ENCODE measurements around the gene OR51T1. TPM values are rescaled to one million over a fixed set of nuclear protein-coding genes. Genes with fewer than 3 reads are reported as not detected.
A peak's percentile ranks its signal among the peaks of the same experiment; 100 is the strongest.

OR51T1 gene
- total RNA-seq, 1 experiment from 2014 or later, result not detected

GRCh38 chr11:4887591-4887990, 5.9 kb downstream of the OR51T1 start:
- H3K4me1 ChIP-seq, result no peaks in the 10 kb centered on the region
- no TSS peak for BruUV-seq (replicated peaks)
- Mint-ChIP-seq H3K9me3 (ENCODE audit: unreplicated experiment) (no peaks in the 10 kb centered on the region), H3K4me1 (ENCODE audit: low read depth, unreplicated experiment) (no peaks in the 10 kb centered on the region), H3K4me3 (ENCODE audit: unreplicated experiment) (no peak overlapping the region), H3K36me3 (ENCODE audit: insufficient read depth, unreplicated experiment) (no peaks in the 10 kb centered on the region), H3K27ac (ENCODE audit: unreplicated experiment) (no peak overlapping the region), H3K27me3 (ENCODE audit: insufficient read depth, unreplicated experiment) (no peaks in the 10 kb centered on the region)
- ChIA-PET CTCF (no interaction called here), POLR2A (no interaction called here)
- intact Hi-C loops (cut with micrococcal nuclease; ENCODE audit: unreplicated experiment), result no loop called here
- H3K9me3 ChIP-seq, result no peaks in the 10 kb centered on the region
- no peaks in the 10 kb centered on the region; the same call in 1 of the 2 replicates for H3K27me3 ChIP-seq (replicated peaks; ENCODE audit: control insufficient read depth, insufficient read depth, low read length)
- no peak for DNase-seq
- H3K4me3 ChIP-seq (ENCODE audit: low read depth, low read length), result no peak overlapping the region
- no peak for TF ChIP-seq CTCF (IDR thresholded peaks at IDR 0.05; ENCODE audit: insufficient read depth in 1 of 2, low read depth in 1 of 2, low read length in 1 of 2, severe bottlenecking in 1 of 2, unreplicated experiment in 1 of 2)
- no peaks in the 10 kb centered on the region for H3K36me3 ChIP-seq (ENCODE audit: control insufficient read depth, insufficient read depth, low read length)

- Mint-ChIP-seq H3K27me3 (ENCODE audit: insufficient read depth, unreplicated experiment) (peaks cover 2% of the 10 kb centered on the region), H3K36me3 (ENCODE audit: insufficient read depth, unreplicated experiment) (no peaks in the 10 kb centered on the region), H3K9me3 (ENCODE audit: unreplicated experiment) (no peaks in the 10 kb centered on the region), H3K4me1 (ENCODE audit: low read depth, unreplicated experiment) (no peaks in the 10 kb centered on the region), H3K27ac (ENCODE audit: unreplicated experiment) (no peak overlapping the region), H3K4me3 (ENCODE audit: unreplicated experiment) (no peak overlapping the region)
- ChIA-PET POLR2A (no interaction called here), CTCF (no interaction called here)
- no peaks in the 10 kb centered on the region for H3K4me1 ChIP-seq
- no peak for TF ChIP-seq CTCF (IDR thresholded peaks at IDR 0.05; ENCODE audit: insufficient read depth in 1 of 2, low read depth in 1 of 2, low read length in 1 of 2, severe bottlenecking in 1 of 2, unreplicated experiment in 1 of 2)
- DNase-seq, result no peak
- H3K9me3 ChIP-seq, result no peaks in the 10 kb centered on the region
- H3K4me3 ChIP-seq (ENCODE audit: low read depth, low read length), result no peak overlapping the region
- no peaks in the 10 kb centered on the region; the same call in 1 of the 2 replicates for H3K27me3 ChIP-seq (replicated peaks; ENCODE audit: control insufficient read depth, insufficient read depth, low read length)
- no peaks in the 10 kb centered on the region for H3K36me3 ChIP-seq (ENCODE audit: control insufficient read depth, insufficient read depth, low read length)
- BruUV-seq (replicated peaks), result no TSS peak
- intact Hi-C loops (cut with micrococcal nuclease; ENCODE audit: unreplicated experiment), result no loop called here
These were observed 8.6 kb downstream of the OR51T1 start for GRCh38 chr11:4890279-4890678.

GRCh38 chr11:4891996-4892640, 10.4 kb downstream of the OR51T1 start:
- DNase-seq, result no peak
- Histone ChIP-seq H3K36me3 (ENCODE audit: control insufficient read depth, insufficient read depth, low read length) (no peaks in the 10 kb centered on the region), H3K4me1 (no peaks in the 10 kb centered on the region), H3K27me3 (replicated peaks; ENCODE audit: control insufficient read depth, insufficient read depth, low read length) (no peaks in the 10 kb centered on the region; the same call in 1 of the 2 replicates), H3K4me3 (ENCODE audit: low read depth, low read length) (no peak overlapping the region), H3K9me3 (no peaks in the 10 kb centered on the region)
- POLR2A ChIA-PET, result no interaction called here
- H3K4me3 Mint-ChIP-seq (ENCODE audit: unreplicated experiment), result no peak overlapping the region
- no peaks in the 10 kb centered on the region for H3K4me1 Mint-ChIP-seq (ENCODE audit: low read depth, unreplicated experiment)
- no peaks in the 10 kb centered on the region for H3K36me3 Mint-ChIP-seq (ENCODE audit: insufficient read depth, unreplicated experiment)
- no peak overlapping the region for H3K27ac Mint-ChIP-seq (ENCODE audit: unreplicated experiment)
- CTCF ChIA-PET, result no interaction called here
- no TSS peak for BruUV-seq (replicated peaks)
- peaks cover 6% of the 10 kb centered on the region for H3K27me3 Mint-ChIP-seq (ENCODE audit: insufficient read depth, unreplicated experiment)
- peak in 1 of 2 experiments; percentile 5 for TF ChIP-seq CTCF (IDR thresholded peaks at IDR 0.05; ENCODE audit: insufficient read depth in 1 of 2, low read depth in 1 of 2, low read length in 1 of 2, severe bottlenecking in 1 of 2, unreplicated experiment in 1 of 2)
- intact Hi-C loops (cut with micrococcal nuclease; ENCODE audit: unreplicated experiment), result no loop called here
- H3K9me3 Mint-ChIP-seq (ENCODE audit: unreplicated experiment), result no peaks in the 10 kb centered on the region

Measured in Caco-2 (cell line).